Skeletal muscle cell (primary cell): ENCODE measurements around the gene MRM2.

Experiments
- DNase-seq: peaks from one replicate; pipeline ENCODE4 v3.0.0-alpha.2; 2010; ENCODE audit warnings: low read depth
- H3K4me3 ChIP-seq: 2 replicates; pipeline ENCODE4 v1.5.1; 2011; ENCODE audit warnings: low read depth, mild to moderate bottlenecking, control low read depth, low read length, moderate library complexity

Gene MRM2

GRCh38 chr7:2241580-2242540, at the start of gene MRM2, which contains the start of gene NUDT1:
MRM2 (minus strand) TSS chr7:2242205; CDS start chr7:2242169, 36 bp downstream.
NUDT1 (plus strand) TSS chr7:2242226; CDS start chr7:2244575, 2,349 bp downstream.
- peak; percentile 18 for DNase-seq
- H3K4me3 ChIP-seq, result peak within 1 kb of the TSS; percentile 89

DNA sequence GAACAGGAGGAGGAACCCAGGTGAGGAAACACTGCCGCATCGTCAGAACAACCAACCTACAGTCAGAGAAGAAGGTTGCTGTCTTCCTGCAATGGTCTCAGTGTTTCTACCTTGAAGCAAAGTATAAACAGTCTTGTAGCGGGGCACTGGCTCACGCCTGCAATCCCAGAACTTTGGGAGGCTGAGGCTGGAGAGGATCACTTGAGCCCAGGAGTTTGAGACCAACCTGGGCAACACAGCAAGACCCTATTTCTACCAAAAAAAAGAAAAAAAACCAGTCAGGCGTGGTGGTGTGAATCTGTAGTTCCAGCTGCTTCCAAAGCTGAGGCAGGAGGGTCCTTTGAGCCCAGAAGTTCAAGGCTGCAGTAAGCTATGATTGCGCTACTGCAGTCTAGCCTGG, 48.9 kb upstream of the MRM2 start:
- no peak overlapping the region for H3K4me3 ChIP-seq
- no peak for DNase-seq

GRCh38 chr7:2289621-2290020, 47.6 kb upstream of the MRM2 start:
- H3K4me3 ChIP-seq, result no peak overlapping the region
- DNase-seq, result no peak

DNA sequence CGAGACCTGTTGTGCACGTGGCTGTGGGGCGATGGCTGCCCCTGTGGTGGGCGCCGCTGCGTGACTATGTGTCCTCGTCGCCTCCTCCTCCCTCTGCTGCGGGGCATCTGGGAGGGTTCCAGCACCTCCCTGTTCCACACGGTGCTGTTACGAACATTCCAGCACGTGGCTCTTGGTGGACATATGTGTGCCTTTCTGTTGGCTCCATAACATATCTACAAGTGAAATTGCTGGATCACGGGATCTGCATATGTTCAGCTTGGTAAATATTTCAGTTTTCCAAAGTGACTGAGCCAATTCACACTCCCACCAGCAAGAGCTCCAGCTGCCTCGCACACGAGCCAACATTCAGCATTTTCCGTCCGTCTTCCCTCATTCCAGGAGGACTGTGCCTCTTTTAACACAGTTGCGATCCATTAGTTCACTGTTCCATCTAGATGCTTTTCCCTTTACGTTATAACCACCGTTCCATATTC, 47.1 kb upstream of the MRM2 start:
- no peak overlapping the region for H3K4me3 ChIP-seq
- no peak for DNase-seq

GRCh38 chr7:2288503-2288902, 46.5 kb upstream of the MRM2 start:
- no peak overlapping the region for H3K4me3 ChIP-seq

DNA sequence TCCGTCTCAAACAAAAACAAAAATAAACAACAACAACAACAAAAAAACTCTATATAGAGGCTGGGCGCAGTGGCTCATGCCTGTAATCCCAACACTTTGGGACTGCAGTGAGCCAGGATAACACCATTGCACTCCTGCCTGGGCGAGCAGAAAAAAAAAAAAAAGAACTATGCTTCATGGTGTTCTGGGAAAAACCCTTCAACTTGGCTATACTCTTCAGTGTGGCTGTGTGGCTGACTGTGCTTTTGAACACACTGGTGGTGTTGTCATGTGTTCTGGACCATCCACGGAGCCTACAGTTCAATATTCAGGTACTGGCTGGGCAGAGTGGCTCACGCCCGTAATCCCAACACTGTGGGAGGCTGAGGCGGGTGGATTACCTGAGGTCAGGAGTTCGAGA, 45.7 kb upstream of the MRM2 start:
- no peak for DNase-seq
- no peak overlapping the region for H3K4me3 ChIP-seq

More at GRCh38 chr7:2288503-2288902, 46.5 kb upstream of the MRM2 start:
- no peak for DNase-seq

DNA sequence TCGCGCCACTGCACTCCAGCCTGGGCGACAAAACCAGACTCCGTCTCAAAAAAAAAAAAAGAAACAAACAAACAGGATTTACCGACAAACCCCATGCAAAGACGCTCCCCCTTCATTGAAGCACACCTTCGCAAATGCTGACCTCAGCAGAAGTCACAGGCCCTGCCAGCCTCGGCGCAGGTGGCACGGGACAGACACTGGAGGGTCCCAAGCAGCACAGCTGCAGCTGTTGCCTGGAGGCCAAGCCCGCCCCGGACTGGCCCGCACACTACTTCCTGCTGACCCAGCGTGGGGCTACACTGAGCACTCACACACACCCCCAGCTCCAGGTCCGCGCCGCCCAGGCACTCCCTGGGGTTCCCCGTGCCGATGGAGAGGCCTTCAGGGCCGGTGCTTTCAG, 41.1 kb upstream of the MRM2 start:
- DNase-seq, result no peak
- H3K4me3 ChIP-seq, result no peak overlapping the region

- no peak for DNase-seq
- H3K4me3 ChIP-seq, result no peak overlapping the region
These were observed 40.3 kb upstream of the MRM2 start for GRCh38 chr7:2282185-2282751.

- no peak overlapping the region for H3K4me3 ChIP-seq
- DNase-seq, result peak; percentile 15
These were observed 39.5 kb upstream of the MRM2 start for GRCh38 chr7:2281541-2281940.

- DNase-seq, result no peak
- no peak overlapping the region for H3K4me3 ChIP-seq
These were observed 38.4 kb upstream of the MRM2 start for GRCh38 chr7:2280424-2280823.

GRCh38 chr7:2279896-2280295, 37.9 kb upstream of the MRM2 start:
- no peak for DNase-seq
- H3K4me3 ChIP-seq, result no peak overlapping the region

GRCh38 chr7:2278026-2278425, 36.0 kb upstream of the MRM2 start:
- H3K4me3 ChIP-seq, result no peak overlapping the region
- DNase-seq, result no peak

DNA sequence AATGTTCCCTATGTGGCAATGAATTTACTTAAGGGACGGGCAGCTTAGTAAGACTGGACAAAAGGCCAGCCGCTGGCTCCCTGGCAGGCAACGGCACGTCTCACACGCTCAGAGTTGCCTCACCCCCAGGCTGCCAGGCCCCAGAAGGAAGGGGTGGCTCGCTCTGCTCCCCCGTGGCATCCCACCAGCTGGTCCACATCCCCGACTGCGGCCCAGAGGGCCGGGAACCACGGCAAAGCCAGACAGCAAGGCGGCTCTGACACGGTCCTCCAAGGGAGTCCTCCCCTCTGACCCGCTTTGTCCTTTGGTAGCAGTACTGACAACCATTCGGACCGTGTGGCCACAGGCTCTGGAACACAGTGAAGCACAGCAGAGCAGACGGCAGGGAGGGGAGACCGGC, 34.1 kb upstream of the MRM2 start:
- no peak overlapping the region for H3K4me3 ChIP-seq
- no peak for DNase-seq

GRCh38 chr7:2275101-2275500, 33.1 kb upstream of the MRM2 start:
- no peak overlapping the region for H3K4me3 ChIP-seq
- DNase-seq, result no peak

- DNase-seq, result no peak
- H3K4me3 ChIP-seq, result no peak overlapping the region
These were observed 32.7 kb upstream of the MRM2 start for GRCh38 chr7:2274666-2275065.

DNA sequence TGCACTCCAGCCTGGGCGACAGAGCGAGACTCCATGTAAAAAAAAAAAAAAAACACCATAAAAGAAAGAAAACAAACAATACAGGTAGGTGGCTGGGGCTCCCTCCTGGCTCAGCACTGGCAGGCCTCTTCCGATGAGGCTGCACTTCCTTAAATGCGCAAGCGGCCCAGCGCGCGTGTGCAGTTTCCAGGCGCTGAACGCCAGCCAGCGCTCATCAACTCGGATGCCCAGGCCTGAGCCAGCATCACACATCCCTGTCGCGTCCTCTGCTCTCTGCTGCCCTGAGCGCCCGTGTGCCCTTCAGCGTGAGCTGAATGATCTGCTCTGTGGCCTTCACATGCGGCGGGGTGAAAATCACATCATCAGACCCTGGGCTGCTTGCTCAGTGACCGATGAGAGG, 31.9 kb upstream of the MRM2 start:
- no peak overlapping the region for H3K4me3 ChIP-seq
- DNase-seq, result no peak

DNA sequence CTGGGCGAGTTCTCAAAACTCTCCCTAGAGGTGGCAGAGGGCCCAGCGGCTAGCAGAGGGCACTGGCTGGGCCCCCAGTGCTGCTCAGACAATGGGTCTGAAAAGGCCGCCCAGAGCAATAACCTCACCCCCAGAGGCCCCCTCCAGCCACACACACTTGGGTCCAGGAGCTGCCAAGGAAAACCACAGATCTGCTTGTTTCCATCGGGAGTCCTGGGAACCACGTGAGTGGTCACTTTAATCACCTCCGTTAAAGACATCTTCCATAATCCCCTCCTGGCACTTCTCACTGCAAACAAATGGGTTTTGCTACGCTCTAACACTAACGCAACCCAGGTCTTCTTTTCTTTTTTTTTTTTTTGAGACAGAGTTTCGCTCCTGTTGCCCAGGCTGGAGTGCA, 30.0 kb upstream of the MRM2 start:
- DNase-seq, result no peak
- H3K4me3 ChIP-seq, result no peak overlapping the region

DNA sequence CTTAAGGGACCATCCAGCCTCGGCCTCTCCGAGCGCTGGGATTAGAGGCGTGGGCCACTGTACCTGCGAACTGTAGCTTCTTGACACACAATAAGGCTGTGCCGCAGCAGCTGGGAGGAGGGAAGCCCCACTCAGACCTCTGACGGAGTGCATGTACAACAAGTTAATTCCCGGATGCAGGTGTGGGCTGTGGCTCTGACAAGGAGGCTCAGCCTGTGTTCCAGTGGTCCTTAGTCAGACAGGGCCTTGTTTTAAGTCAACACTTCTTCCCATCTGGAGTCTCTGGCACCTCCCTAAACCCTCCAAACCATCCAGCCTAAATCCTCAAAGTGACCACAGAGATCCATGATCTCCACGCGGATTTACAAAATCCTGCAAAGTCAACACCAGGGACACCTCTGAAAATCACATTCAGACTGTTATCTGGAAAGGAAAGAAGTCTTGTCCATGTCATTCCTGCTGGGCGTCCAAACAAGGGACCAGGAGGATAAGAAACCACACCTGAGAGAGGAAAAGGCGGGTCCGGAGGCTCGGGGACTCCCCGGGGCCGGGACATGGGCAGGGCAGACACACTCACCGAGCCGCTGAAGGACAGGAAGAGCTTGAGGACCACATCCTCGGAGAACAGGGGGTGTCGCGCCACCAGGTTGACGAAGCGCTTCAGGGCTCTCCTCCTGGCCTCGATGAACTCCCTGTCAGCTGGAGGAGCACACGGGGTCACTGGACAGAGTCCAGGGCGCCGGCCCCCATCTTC, 29.4 kb upstream of the MRM2 start:
- DNase-seq, result no peak
- no peak overlapping the region for H3K4me3 ChIP-seq

DNA sequence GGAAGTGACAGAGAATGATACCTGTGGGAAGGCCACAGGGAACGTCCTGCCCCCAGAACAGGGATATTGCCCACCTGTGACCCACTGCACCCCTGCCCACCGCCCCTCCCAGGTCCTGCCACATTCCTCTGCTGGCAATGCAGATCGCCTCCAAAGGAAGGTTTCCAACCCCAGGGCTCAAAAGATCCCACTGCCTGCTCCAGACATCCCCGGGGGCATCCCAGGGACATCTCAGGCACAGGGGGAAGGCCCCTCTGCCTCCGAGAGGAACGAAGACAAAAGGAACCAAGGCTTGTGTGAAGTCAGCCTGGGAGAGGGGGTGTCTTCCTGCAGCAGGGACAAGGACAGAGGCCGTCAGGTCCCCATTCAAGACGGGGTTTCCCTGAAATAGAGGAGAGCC, 28.5 kb upstream of the MRM2 start:
- H3K4me3 ChIP-seq, result no peak overlapping the region
- no peak for DNase-seq

GRCh38 chr7:2269991-2270460, 28.0 kb upstream of the MRM2 start:
- H3K4me3 ChIP-seq, result no peak overlapping the region
- no peak for DNase-seq
